Thoracic aorta (tissue), 2 donors: ENCODE data around the gene ZNF280D. TPM values are rescaled to one million over a fixed set of nuclear protein-coding genes. Genes with fewer than 3 reads are reported as not detected.

Experiments used
- ATAC-seq: fragments of 150-250 bp; one replicate; pipeline ENCODE4 v1.8.0; 2017; ENCODE audit warnings: low read depth; ENCODE audit not compliant: insufficient number of reproducible peaks, low FRiP score
- DNase-seq: peaks from one replicate; pipeline ENCODE4 v3.0.0-alpha.2; 2020; ENCODE audit warnings: low spot score
- H3K27ac ChIP-seq, 2 donors: fragments of 200-600 bp; sonication (generic); 1 replicate in 1 of 2; 2 replicates in 1 of 2; pipeline ENCODE4 v1.5.1; 2016; ENCODE audit warnings: mild to moderate bottlenecking in 2 of 2, moderate library complexity in 2 of 2
- H3K27me3 ChIP-seq: fragments of 200-600 bp; sonication (generic); replicated peaks from 2 replicates; pipeline ENCODE4 v1.6.0; 2016; ENCODE audit warnings: mild to moderate bottlenecking; ENCODE audit not compliant: insufficient read depth
- H3K36me3 ChIP-seq: fragments of 200-600 bp; sonication (generic); one replicate; pipeline ENCODE4 v1.5.1; 2016
- H3K4me1 ChIP-seq, 2 donors: fragments of 200-600 bp; sonication (generic); 1 replicate in 1 of 2; 2 replicates in 1 of 2; pipeline versions ENCODE4 v1.5.1 to v1.6.0; 2016; ENCODE audit warnings: low read depth in 2 of 2, mild to moderate bottlenecking in 1 of 2; ENCODE audit not compliant: control insufficient read depth in 1 of 2
- H3K4me3 ChIP-seq: fragments of 200-600 bp; sonication (generic); 2 replicates; pipeline ENCODE4 v1.5.1; 2016; ENCODE audit warnings: mild to moderate bottlenecking
- H3K9me3 ChIP-seq: fragments of 200-600 bp; sonication (generic); 2 replicates; pipeline ENCODE4 v1.5.1; 2016
- total RNA-seq, 2 donors: library from RNA; depleted of rRNA; stranded (reverse); fragments of >200 nt; gene quantifications; one replicate each; pipeline versions ENCODE4 v1.1.0 to v1.2.3, GENCODE V29; 2016
- TF ChIP-seq, protein P1 (sequence below): fragments of 200-600 bp; sonication (generic); IDR thresholded peaks from one replicate; pipeline ENCODE4 v1.5.1; 2019; ENCODE audit warnings: antibody characterized with exemption

The ZNF280D gene
- total RNA-seq, 2 donors from 2014 or later: 50.0 to 55.1 TPM

DNA sequence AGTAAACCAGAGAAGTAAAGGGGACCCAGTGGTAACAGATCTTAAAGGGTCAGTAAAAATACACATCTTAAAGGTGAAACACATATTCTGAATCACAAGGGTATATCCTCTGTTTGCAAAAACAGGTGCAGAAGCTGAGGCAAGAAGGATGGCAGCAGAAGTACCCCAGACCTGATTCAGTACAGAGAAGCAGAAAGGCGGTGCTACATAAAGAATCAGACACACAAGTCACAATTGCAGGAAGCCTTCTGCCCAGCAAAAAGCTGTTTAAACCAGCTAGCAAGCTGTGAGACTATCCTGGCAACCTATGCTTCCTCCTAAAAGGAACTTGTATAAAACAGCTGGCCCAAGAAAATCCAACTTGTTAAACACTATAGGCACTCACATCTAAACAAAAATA, 49.4 kb downstream of the ZNF280D start:
- no peaks in the 10 kb centered on the region for H3K9me3 ChIP-seq
- DNase-seq (no peak), ATAC-seq (no peak)
- no peaks in the 10 kb centered on the region for H3K27me3 ChIP-seq
- H3K36me3 ChIP-seq: no peaks in the 10 kb centered on the region
- no peak overlapping the region for H3K27ac ChIP-seq
- TF ChIP-seq, protein P1, sequence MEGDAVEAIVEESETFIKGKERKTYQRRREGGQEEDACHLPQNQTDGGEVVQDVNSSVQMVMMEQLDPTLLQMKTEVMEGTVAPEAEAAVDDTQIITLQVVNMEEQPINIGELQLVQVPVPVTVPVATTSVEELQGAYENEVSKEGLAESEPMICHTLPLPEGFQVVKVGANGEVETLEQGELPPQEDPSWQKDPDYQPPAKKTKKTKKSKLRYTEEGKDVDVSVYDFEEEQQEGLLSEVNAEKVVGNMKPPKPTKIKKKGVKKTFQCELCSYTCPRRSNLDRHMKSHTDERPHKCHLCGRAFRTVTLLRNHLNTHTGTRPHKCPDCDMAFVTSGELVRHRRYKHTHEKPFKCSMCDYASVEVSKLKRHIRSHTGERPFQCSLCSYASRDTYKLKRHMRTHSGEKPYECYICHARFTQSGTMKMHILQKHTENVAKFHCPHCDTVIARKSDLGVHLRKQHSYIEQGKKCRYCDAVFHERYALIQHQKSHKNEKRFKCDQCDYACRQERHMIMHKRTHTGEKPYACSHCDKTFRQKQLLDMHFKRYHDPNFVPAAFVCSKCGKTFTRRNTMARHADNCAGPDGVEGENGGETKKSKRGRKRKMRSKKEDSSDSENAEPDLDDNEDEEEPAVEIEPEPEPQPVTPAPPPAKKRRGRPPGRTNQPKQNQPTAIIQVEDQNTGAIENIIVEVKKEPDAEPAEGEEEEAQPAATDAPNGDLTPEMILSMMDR: no peak
- H3K4me3 ChIP-seq: no peak overlapping the region
- peaks cover 0 to 4% of the 10 kb centered on the region in 2 donors for H3K4me1 ChIP-seq

DNA sequence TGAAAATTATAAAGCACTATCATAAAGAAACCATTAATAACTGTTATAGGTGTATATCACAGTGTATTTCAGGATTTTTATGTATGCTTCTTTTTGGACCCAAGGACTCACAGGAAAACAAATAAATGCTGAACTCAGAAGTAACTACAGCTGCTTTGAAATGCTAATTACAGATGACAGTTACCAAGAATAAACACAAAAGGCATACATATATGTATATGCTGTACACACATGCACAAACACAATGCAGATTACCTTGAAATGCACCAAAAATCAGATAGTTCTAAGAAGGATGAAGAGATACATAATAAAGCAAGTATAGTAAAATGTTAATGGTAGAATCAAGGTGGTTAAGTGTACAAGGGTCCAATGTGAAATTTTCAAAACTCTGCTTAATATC, 52.2 kb downstream of the ZNF280D start:
- peaks cover 0 to 4% of the 10 kb centered on the region in 2 donors for H3K4me1 ChIP-seq
- H3K27ac ChIP-seq: no peak overlapping the region
- H3K36me3 ChIP-seq: peaks cover 9% of the 10 kb centered on the region
- DNase-seq (no peak), ATAC-seq (no peak)
- no peaks in the 10 kb centered on the region for H3K9me3 ChIP-seq
- H3K27me3 ChIP-seq: no peaks in the 10 kb centered on the region
- TF ChIP-seq, protein P1: no peak
- no peak overlapping the region for H3K4me3 ChIP-seq

DNA sequence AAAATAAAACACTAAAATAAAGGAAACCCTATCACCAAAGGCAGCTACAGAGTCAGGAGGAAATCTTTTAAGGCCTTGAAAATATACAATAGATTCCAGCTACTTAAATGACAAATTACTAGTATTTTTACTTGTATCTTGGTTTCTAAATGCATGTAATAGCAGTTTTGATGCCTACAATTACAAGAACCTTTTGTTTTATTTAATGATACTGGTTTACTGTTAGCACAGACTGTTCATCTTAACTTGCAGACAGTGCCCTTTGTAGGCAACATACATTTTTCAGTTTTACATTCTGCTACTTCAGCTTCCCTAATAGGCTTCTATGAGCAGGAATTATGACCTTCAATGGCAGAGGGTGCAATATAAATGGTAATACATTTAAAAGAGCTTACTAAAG, 54.1 kb downstream of the ZNF280D start:
- Histone ChIP-seq H3K27ac (no peak overlapping the region), H3K4me3 (no peak overlapping the region), H3K36me3 (peaks cover 13% of the 10 kb centered on the region), H3K27me3 (no peaks in the 10 kb centered on the region), H3K4me1 (peaks cover 0 to 4% of the 10 kb centered on the region in 2 donors), H3K9me3 (no peaks in the 10 kb centered on the region)
- DNase-seq (no peak), ATAC-seq (no peak)
- TF ChIP-seq, protein P1: no peak

- H3K9me3 ChIP-seq: no peaks in the 10 kb centered on the region
- no peak for DNase-seq
These were observed 54.7 kb downstream of the ZNF280D start for GRCh38 chr15:56678571-56678970.

DNA sequence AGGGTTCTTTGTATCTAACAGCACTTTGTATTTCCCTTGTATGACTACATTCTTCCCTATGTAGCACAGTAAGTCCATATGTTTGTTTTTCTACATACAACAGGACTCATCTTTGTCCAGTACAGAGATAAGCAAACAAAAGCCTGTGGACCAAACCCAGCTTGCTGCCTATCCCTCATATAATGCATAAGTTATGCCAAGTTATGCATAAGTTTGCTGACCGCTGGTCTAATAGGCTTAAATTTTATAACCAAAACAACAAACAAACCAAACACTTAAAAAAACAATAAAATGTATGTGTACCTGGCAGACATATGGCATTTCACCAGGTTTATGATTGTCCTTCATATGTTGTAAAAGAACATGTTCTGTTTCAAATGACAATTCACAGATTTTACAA, 56.0 kb downstream of the ZNF280D start:
- Histone ChIP-seq H3K9me3 (no peaks in the 10 kb centered on the region), H3K27me3 (no peaks in the 10 kb centered on the region), H3K36me3 (peaks cover 15% of the 10 kb centered on the region), H3K27ac (no peak overlapping the region), H3K4me3 (no peak overlapping the region), H3K4me1 (no peaks in the 10 kb centered on the region)
- TF ChIP-seq, protein P1: no peak
- ATAC-seq: no peak
- no peak for DNase-seq

More at GRCh38 chr15:56678571-56678970, 54.7 kb downstream of the ZNF280D start:
- H3K27ac ChIP-seq: no peak overlapping the region
- no peak for ATAC-seq
- no peak overlapping the region for H3K4me3 ChIP-seq
- peaks cover 15% of the 10 kb centered on the region for H3K36me3 ChIP-seq
- H3K27me3 ChIP-seq: no peaks in the 10 kb centered on the region
- H3K4me1 ChIP-seq: peaks cover 0 to 3% of the 10 kb centered on the region in 2 donors
- TF ChIP-seq, protein P1: no peak
